Measurements from ENCODE around the gene RPL36AL. TPM values are rescaled to one million over a fixed set of nuclear protein-coding genes. Genes with fewer than 3 reads are reported as not detected.
"Not testable (repeated sequence)": the region's sequence is repeated elsewhere in the genome, so short reads cannot be mapped to it uniquely, and the experiment has no call there.

The RPL36AL gene
- 100 to 1,000 TPM; 238 to 254 TPM for total RNA-seq

- Mint-ChIP-seq H3K36me3 (peaks cover 29% of the 10 kb centered on the region), H3K4me1 (peaks cover 34% of the 10 kb centered on the region), H3K9me3 (no peaks in the 10 kb centered on the region), H3K27ac (peak within 1 kb of the TSS; percentile 94), H3K4me3 (peak within 1 kb of the TSS; percentile 97), H3K27me3 (no peaks in the 10 kb centered on the region)
- POLR2A ChIA-PET, result interaction anchor here (0.6 to 3.0 kb wide), 22 partner anchors 11 to 1238 kb away, joined by 3 to 102 read pairs (median 4); partner anchors contain the start of genes CDKL1, DNAAF2, KLHDC2 and LRR1
- DNase-seq (peak; percentile 95), ATAC-seq (ENCODE audit: low read depth) (peak; percentile 91)
Measured at GRCh38 chr14:49620182-49621113, at the start of gene RPL36AL, which contains the start of gene MGAT2. RPL36AL (minus strand) TSS chr14:49620626; CDS start chr14:49619104, 1,522 bp downstream. MGAT2 (plus strand) TSS chr14:49620799; CDS start chr14:49621269, 470 bp downstream.

GRCh38 chr14:49659526-49660455, 39.4 kb upstream of the RPL36AL start:
- ATAC-seq (ENCODE audit: low read depth) (no peak), DNase-seq (no peak)
- H3K27ac Mint-ChIP-seq, result no peak overlapping the region
- no peaks in the 10 kb centered on the region for H3K27me3 Mint-ChIP-seq
- no peaks in the 10 kb centered on the region for H3K4me1 Mint-ChIP-seq
- H3K9me3 Mint-ChIP-seq, result no peaks in the 10 kb centered on the region
- no peak overlapping the region for H3K4me3 Mint-ChIP-seq
- POLR2A ChIA-PET, result no interaction called here
- H3K36me3 Mint-ChIP-seq, result peaks cover 9% of the 10 kb centered on the region

- not testable (repeated sequence) for H3K4me3 Mint-ChIP-seq; H3K9me3 Mint-ChIP-seq; DNase-seq; H3K27ac Mint-ChIP-seq; H3K27me3 Mint-ChIP-seq; H3K4me1 Mint-ChIP-seq; ATAC-seq (ENCODE audit: low read depth)
- POLR2A ChIA-PET, result interaction anchor here (0.7 kb wide), 1 partner anchor 31 kb away, joined by 3 read pairs; no protein-coding TSS in a partner anchor
- H3K36me3 Mint-ChIP-seq, result peaks cover 13% of the 10 kb centered on the region
Measured at GRCh38 chr14:49657500-49657899, 37.1 kb upstream of the RPL36AL start.

- no peak for ATAC-seq (ENCODE audit: low read depth)
- H3K4me3 Mint-ChIP-seq, result no peak overlapping the region
- H3K9me3 Mint-ChIP-seq, result no peaks in the 10 kb centered on the region
- H3K27ac Mint-ChIP-seq, result no peak overlapping the region
- no peaks in the 10 kb centered on the region for H3K27me3 Mint-ChIP-seq
- POLR2A ChIA-PET, result no interaction called here
- no peaks in the 10 kb centered on the region for H3K4me1 Mint-ChIP-seq
- no peak for DNase-seq
- H3K36me3 Mint-ChIP-seq, result peaks cover 16% of the 10 kb centered on the region
Measured at GRCh38 chr14:49654511-49654910, 34.1 kb upstream of the RPL36AL start.

- ATAC-seq (ENCODE audit: low read depth), result no peak
- no peaks in the 10 kb centered on the region for H3K27me3 Mint-ChIP-seq
- POLR2A ChIA-PET, result no interaction called here
Measured at GRCh38 chr14:49653508-49653907, 33.1 kb upstream of the RPL36AL start.

GRCh38 chr14:49642163-49642562, 21.7 kb upstream of the RPL36AL start:
- POLR2A ChIA-PET, result no interaction called here
- Mint-ChIP-seq H3K27me3 (no peaks in the 10 kb centered on the region), H3K4me1 (peaks cover 30% of the 10 kb centered on the region), H3K36me3 (peaks cover 28% of the 10 kb centered on the region), H3K9me3 (no peaks in the 10 kb centered on the region), H3K4me3 (no peak overlapping the region), H3K27ac (peak overlapping the region; percentile 50)
- no peak for ATAC-seq (ENCODE audit: low read depth)
- no peak for DNase-seq

More at GRCh38 chr14:49653508-49653907, 33.1 kb upstream of the RPL36AL start:
- Mint-ChIP-seq H3K4me3 (no peak overlapping the region), H3K9me3 (no peaks in the 10 kb centered on the region), H3K4me1 (no peaks in the 10 kb centered on the region), H3K27ac (no peak overlapping the region), H3K36me3 (peaks cover 16% of the 10 kb centered on the region)
- DNase-seq, result no peak

- Mint-ChIP-seq H3K9me3 (no peaks in the 10 kb centered on the region), H3K4me3 (no peak overlapping the region), H3K36me3 (peaks cover 26% of the 10 kb centered on the region), H3K27me3 (no peaks in the 10 kb centered on the region), H3K4me1 (peaks cover 32% of the 10 kb centered on the region), H3K27ac (peak overlapping the region; percentile 50)
- POLR2A ChIA-PET, result no interaction called here
- ATAC-seq (ENCODE audit: low read depth) (no peak), DNase-seq (no peak)
Measured at GRCh38 chr14:49641697-49642129, 21.3 kb upstream of the RPL36AL start.

GRCh38 chr14:49640540-49641417, 20.4 kb upstream of the RPL36AL start:
- Mint-ChIP-seq H3K27ac (peak overlapping the region; percentile 45), H3K4me1 (peaks cover 37% of the 10 kb centered on the region), H3K4me3 (no peak overlapping the region), H3K36me3 (peaks cover 27% of the 10 kb centered on the region), H3K27me3 (no peaks in the 10 kb centered on the region), H3K9me3 (no peaks in the 10 kb centered on the region)
- no peak for DNase-seq
- POLR2A ChIA-PET, result interaction anchor here (0.8 to 1.6 kb wide), 2 partner anchors 127 to 1087 kb away, joined by 5 to 6 read pairs; partner anchors contain the start of gene KLHDC2
- ATAC-seq (ENCODE audit: low read depth), result no peak

- DNase-seq, result no peak
- peaks cover 25% of the 10 kb centered on the region for H3K36me3 Mint-ChIP-seq
- H3K9me3 Mint-ChIP-seq, result no peaks in the 10 kb centered on the region
- H3K4me3 Mint-ChIP-seq, result no peak overlapping the region
- no peak overlapping the region for H3K27ac Mint-ChIP-seq
- H3K27me3 Mint-ChIP-seq, result no peaks in the 10 kb centered on the region
- no peak for ATAC-seq (ENCODE audit: low read depth)
- H3K4me1 Mint-ChIP-seq, result peaks cover 38% of the 10 kb centered on the region
- POLR2A ChIA-PET, result no interaction called here
Measured at GRCh38 chr14:49637534-49638078, 17.2 kb upstream of the RPL36AL start.

GRCh38 chr14:49636866-49637265, 16.4 kb upstream of the RPL36AL start:
- Mint-ChIP-seq H3K36me3 (peaks cover 23% of the 10 kb centered on the region), H3K4me3 (peak overlapping the region; percentile 99), H3K9me3 (no peaks in the 10 kb centered on the region), H3K27me3 (no peaks in the 10 kb centered on the region), H3K4me1 (peaks cover 35% of the 10 kb centered on the region), H3K27ac (peak overlapping the region; percentile 64)
- ATAC-seq (ENCODE audit: low read depth), result no peak
- POLR2A ChIA-PET, result interaction anchor here (0.7 kb wide), 1 partner anchor 31 kb away, joined by 3 read pairs; no protein-coding TSS in a partner anchor
- no peak for DNase-seq

GRCh38 chr14:49634547-49635334, 14.3 kb upstream of the RPL36AL start, which contains the start of gene DNAAF2:
DNAAF2 (minus strand) TSS chr14:49635244; CDS start chr14:49635149, 95 bp downstream.
- Mint-ChIP-seq H3K27me3 (no peaks in the 10 kb centered on the region), H3K9me3 (no peaks in the 10 kb centered on the region), H3K36me3 (peaks cover 21% of the 10 kb centered on the region), H3K4me3 (peak within 1 kb of the TSS; percentile 99), H3K27ac (peak within 1 kb of the TSS; percentile 98), H3K4me1 (peaks cover 34% of the 10 kb centered on the region)
- POLR2A ChIA-PET, result interaction anchor here (0.6 to 8.0 kb wide), 22 partner anchors 11 to 567 kb away, joined by 3 to 102 read pairs (median 6); partner anchors contain the start of genes KLHDC2, LRR1, MGAT2 and NEMF
- DNase-seq (peak; percentile 81), ATAC-seq (ENCODE audit: low read depth) (peak; percentile 38)

Data from activated naive CD8-positive, alpha-beta T cell treated with anti-CD3 and anti-CD28 coated beads, Interleukin-2, amount 10 ng/mL, durations not matched to agents 7 days and 5 days (primary cell).